ENCODE measurements around the gene ANAPC5. TPM values are rescaled to one million over a fixed set of nuclear protein-coding genes. Genes with fewer than 3 reads are reported as not detected.

The ANAPC5 gene
- total and polyA plus RNA-seq, 2 donors from 2014 or later: 84.3 to 85.1 TPM

DNA sequence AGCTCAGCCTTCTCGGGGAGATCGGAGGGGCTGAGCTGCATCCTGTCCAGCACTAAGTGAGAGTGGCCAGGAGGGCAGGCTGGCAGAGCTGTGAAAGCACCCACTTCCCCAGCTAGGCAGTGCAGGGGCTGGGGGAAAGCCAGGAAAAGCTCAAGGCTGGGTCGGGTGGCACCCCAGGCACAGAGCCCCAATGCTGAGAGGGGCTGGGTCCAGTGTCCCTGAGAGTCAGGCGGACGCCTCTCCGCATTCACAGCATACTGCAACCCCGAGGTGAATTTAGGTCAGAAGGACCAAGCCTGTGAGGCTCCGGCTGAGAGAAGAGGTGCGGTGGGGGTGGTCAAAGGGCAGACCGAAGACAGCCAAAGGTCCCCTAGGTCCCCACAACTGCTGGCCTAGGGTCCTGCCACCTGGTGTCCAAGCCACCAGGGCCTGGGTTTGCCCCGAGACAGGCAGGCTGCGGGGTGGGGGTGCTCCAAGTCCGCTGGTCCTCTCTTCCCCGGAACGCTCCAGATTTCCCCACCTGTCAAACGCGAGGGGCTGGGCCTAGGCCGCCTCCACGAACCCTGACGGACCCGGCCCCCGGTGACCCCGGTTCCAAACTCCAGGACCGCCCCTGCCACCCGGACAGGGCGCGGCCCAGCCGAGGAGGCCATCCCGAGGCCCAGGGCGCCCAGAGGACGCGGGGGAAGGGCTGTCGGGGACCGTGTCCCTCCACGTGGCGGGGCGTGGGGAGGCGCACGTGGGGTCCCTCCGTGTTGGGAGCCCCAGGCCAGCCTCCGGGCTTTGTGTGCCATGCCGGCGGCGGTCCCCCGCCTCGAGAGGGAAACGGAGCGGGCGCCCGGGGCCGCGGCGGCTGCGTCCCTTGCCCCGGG is 56.2 kb downstream of the ANAPC5 start:
- H3K9me3 ChIP-seq (ENCODE audit: control insufficient read depth in 2 of 3, insufficient read depth in 1 of 3, low read length in 3 of 3): no peaks in the 10 kb centered on the region
- TF ChIP-seq, protein P1, sequence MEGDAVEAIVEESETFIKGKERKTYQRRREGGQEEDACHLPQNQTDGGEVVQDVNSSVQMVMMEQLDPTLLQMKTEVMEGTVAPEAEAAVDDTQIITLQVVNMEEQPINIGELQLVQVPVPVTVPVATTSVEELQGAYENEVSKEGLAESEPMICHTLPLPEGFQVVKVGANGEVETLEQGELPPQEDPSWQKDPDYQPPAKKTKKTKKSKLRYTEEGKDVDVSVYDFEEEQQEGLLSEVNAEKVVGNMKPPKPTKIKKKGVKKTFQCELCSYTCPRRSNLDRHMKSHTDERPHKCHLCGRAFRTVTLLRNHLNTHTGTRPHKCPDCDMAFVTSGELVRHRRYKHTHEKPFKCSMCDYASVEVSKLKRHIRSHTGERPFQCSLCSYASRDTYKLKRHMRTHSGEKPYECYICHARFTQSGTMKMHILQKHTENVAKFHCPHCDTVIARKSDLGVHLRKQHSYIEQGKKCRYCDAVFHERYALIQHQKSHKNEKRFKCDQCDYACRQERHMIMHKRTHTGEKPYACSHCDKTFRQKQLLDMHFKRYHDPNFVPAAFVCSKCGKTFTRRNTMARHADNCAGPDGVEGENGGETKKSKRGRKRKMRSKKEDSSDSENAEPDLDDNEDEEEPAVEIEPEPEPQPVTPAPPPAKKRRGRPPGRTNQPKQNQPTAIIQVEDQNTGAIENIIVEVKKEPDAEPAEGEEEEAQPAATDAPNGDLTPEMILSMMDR (IDR thresholded peaks at IDR 0.05; ENCODE audit: borderline replicate concordance, extremely low read depth, insufficient read depth): no peak
- H3K9ac ChIP-seq (ENCODE audit: low read length in 3 of 3): peak overlapping the region; percentile 36 to 92 (median 67)
- H3K4me1 ChIP-seq (ENCODE audit: control insufficient read depth in 2 of 3, insufficient read depth in 2 of 3, low read depth in 1 of 3, low read length in 3 of 3): peaks cover 0 to 13% (median 0%) of the 10 kb centered on the region in 3 donors
- peak overlapping the region; percentile 54 to 77 (median 76) for H3K4me3 ChIP-seq (ENCODE audit: low read length in 3 of 3)
- H3K27me3 ChIP-seq (ENCODE audit: control insufficient read depth, insufficient read depth, low read length): no peaks in the 10 kb centered on the region
- no peak for FAIRE-seq
- intact Hi-C loops (cut with DNase I): no loop called here
- peaks cover 0 to 2% (median 0%) of the 10 kb centered on the region in 3 donors for H3K36me3 ChIP-seq (ENCODE audit: control insufficient read depth in 2 of 3, insufficient read depth in 3 of 3, low read length in 3 of 3)
- peak; percentile 28 to 86 (median 47) for DNase-seq
- H3K27ac ChIP-seq (ENCODE audit: low read depth in 2 of 2, low read length in 2 of 2): peak overlapping the region; percentile 60 to 63

DNA sequence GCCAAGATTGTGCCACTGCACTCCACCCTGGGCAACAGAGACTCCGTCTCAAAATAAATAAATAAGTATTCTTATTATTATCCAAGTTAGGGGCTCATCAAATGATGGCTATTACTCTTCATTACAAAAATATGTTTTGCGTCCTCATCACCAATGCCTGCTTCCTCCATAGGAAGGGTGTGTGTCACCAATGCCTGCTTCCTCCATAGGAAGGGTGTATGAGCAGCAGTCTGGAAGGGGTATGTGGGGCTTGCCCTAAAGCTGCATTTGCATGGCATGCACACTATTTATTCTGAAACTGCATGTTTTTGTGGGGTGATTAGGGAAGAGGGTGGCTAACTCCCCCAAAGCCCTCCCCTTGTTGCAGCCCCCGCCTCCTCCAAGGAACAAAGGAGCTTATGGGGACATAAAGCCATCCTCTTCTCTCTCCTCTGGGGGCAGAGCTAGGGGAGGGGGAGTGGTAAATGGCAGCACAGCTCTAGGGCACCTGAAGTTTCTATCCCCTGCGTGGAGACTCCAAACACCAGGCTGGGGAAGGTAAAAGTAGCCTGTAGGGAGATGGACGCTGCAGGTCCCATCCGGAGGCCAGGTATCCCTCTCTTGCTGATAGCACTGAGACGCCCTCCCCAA is 57.0 kb downstream of the ANAPC5 start:
- intact Hi-C loops (cut with DNase I): no loop called here
- DNase-seq (peak in 3 of 5 donors; percentile 14 to 32 (median 25)), FAIRE-seq (no peak)
- Histone ChIP-seq H3K9me3 (ENCODE audit: control insufficient read depth in 2 of 3, insufficient read depth in 1 of 3, low read length in 3 of 3) (no peaks in the 10 kb centered on the region), H3K27me3 (ENCODE audit: control insufficient read depth, insufficient read depth, low read length) (no peaks in the 10 kb centered on the region), H3K27ac (ENCODE audit: low read depth in 2 of 2, low read length in 2 of 2) (no peak overlapping the region), H3K9ac (ENCODE audit: low read length in 3 of 3) (peak overlapping the region in 2 of 3 donors; percentile 67 to 92), H3K4me1 (ENCODE audit: control insufficient read depth in 2 of 3, insufficient read depth in 2 of 3, low read depth in 1 of 3, low read length in 3 of 3) (peaks cover 0 to 13% (median 0%) of the 10 kb centered on the region in 3 donors), H3K36me3 (ENCODE audit: control insufficient read depth in 2 of 3, insufficient read depth in 3 of 3, low read length in 3 of 3) (peaks cover 0 to 2% (median 0%) of the 10 kb centered on the region in 3 donors), H3K4me3 (ENCODE audit: low read length in 3 of 3) (peak overlapping the region; percentile 54 to 77 (median 76))
- TF ChIP-seq, protein P1 (IDR thresholded peaks at IDR 0.05; ENCODE audit: borderline replicate concordance, extremely low read depth, insufficient read depth): no peak

DNA sequence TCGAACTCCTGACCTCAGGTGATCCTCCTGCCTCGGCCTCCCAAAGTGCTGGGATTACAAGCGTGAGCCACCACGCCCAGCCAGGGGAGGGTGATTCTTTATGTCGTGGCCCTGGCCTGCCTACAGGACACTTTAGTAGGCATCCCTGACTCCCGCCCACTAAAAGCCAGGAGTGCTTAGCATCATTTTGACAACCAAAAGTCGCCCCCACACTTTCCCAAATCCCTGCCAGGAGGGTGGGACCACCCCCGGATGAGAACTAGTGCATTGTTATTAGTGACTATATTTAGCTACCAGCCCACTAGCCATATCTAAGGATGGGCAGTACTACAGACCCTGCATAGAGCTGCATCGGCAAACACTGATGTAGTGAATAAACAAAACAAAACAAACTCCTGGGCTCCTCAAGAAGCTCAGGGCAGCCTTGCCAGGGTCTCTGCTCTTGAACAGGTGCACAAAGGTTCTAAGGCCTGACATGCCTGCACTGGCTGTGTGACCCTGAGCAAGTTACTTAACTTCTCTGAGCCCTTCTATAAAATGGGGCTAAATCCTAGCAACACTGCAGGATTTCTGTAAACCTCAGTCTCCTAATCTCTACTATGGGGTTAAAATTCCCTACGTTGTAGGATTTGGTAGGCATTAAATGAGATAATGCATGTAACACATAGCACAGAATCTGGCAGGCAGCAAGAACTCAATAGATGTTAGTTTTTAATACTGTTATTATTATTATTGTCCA is 57.9 kb downstream of the ANAPC5 start:
- DNase-seq: no peak
- H3K4me3 ChIP-seq (ENCODE audit: low read length in 3 of 3): no peak overlapping the region

More for the DNA sequence above, 57.9 kb downstream of the ANAPC5 start:
- Histone ChIP-seq H3K4me1 (ENCODE audit: control insufficient read depth in 2 of 3, insufficient read depth in 2 of 3, low read depth in 1 of 3, low read length in 3 of 3) (peaks cover 0 to 13% (median 0%) of the 10 kb centered on the region in 3 donors), H3K27ac (ENCODE audit: low read depth in 2 of 2, low read length in 2 of 2) (no peak overlapping the region), H3K27me3 (ENCODE audit: control insufficient read depth, insufficient read depth, low read length) (no peaks in the 10 kb centered on the region), H3K9me3 (ENCODE audit: control insufficient read depth in 2 of 3, insufficient read depth in 1 of 3, low read length in 3 of 3) (no peaks in the 10 kb centered on the region), H3K36me3 (ENCODE audit: control insufficient read depth in 2 of 3, insufficient read depth in 3 of 3, low read length in 3 of 3) (peaks cover 0 to 2% (median 0%) of the 10 kb centered on the region in 3 donors), H3K9ac (ENCODE audit: low read length in 3 of 3) (no peak overlapping the region)
- TF ChIP-seq, protein P1 (IDR thresholded peaks at IDR 0.05; ENCODE audit: borderline replicate concordance, extremely low read depth, insufficient read depth): no peak
- no peak for FAIRE-seq
- intact Hi-C loops (cut with DNase I): no loop called here

Data from kidney (tissue), 14 donors.